ENCODE measurements around the gene BATF3.
"Not testable (repeated sequence)": the region's sequence is repeated elsewhere in the genome, so short reads cannot be mapped to it uniquely, and the experiment has no call there.

The BATF3 gene

GRCh38 chr1:212655668-212656440, 43.8 kb downstream of the BATF3 start:
- no peak for DNase-seq

- DNase-seq = no peak
Measured at GRCh38 chr1:212652609-212653008, 47.0 kb downstream of the BATF3 start.

GRCh38 chr1:212651977-212652376, 47.7 kb downstream of the BATF3 start:
- DNase-seq = no peak

GRCh38 chr1:212651521-212651920, 48.1 kb downstream of the BATF3 start:
- no peak for DNase-seq

GRCh38 chr1:212650228-212650627, 49.4 kb downstream of the BATF3 start:
- DNase-seq = no peak

GRCh38 chr1:212649020-212649419, 50.6 kb downstream of the BATF3 start:
- DNase-seq = no peak

GRCh38 chr1:212648431-212648830, 51.2 kb downstream of the BATF3 start:
- DNase-seq = no peak

- DNase-seq = no peak
Measured at GRCh38 chr1:212647004-212647403, 52.6 kb downstream of the BATF3 start.

GRCh38 chr1:212646588-212646987, 53.1 kb downstream of the BATF3 start:
- no peak for DNase-seq

GRCh38 chr1:212645546-212646543, 53.8 kb downstream of the BATF3 start:
- no peak for DNase-seq

GRCh38 chr1:212644866-212645545, 54.6 kb downstream of the BATF3 start:
- no peak for DNase-seq

- DNase-seq = no peak
Measured at GRCh38 chr1:212643877-212644276, 55.8 kb downstream of the BATF3 start.

- no peak for DNase-seq
Measured at GRCh38 chr1:212641956-212642355, 57.7 kb downstream of the BATF3 start.

- no peak for DNase-seq
Measured at GRCh38 chr1:212640223-212640878, 59.3 kb downstream of the BATF3 start.

- DNase-seq = not testable (repeated sequence)
Measured at GRCh38 chr1:212639524-212639923, 60.1 kb downstream of the BATF3 start.

- peak; percentile 91 to 92 for DNase-seq
Measured at GRCh38 chr1:212638492-212639151, 61.0 kb downstream of the BATF3 start.

GRCh38 chr1:212637902-212638301, 61.7 kb downstream of the BATF3 start:
- no peak for DNase-seq
